Mesenchymal stem cell (in vitro differentiated cells and primary cell): Measurements from ENCODE around the gene CBL.

Source experiments
- DNase-seq: peaks from one replicate; pipeline ENCODE4 v3.0.0-alpha.2; 2013
- H2AFZ ChIP-seq: one replicate; pipeline ENCODE4 v1.6.1; 2013; ENCODE audit warnings: low read depth, mild to moderate bottlenecking, control low read depth, inconsistent platforms, low read length, moderate library complexity
- H2AK5ac ChIP-seq: 2 replicates; pipeline ENCODE4 v1.6.1; 2013; ENCODE audit warnings: low read length, moderate library complexity, mild to moderate bottlenecking, inconsistent platforms; ENCODE audit not compliant: severe bottlenecking
- H2BK120ac ChIP-seq: one replicate; pipeline ENCODE4 v1.6.1; 2013; ENCODE audit warnings: low read depth, mild to moderate bottlenecking, inconsistent platforms, low read length, moderate library complexity
- H2BK12ac ChIP-seq, 2 experiments: one replicate each; pipeline ENCODE4 v1.6.1; 2013; ENCODE audit warnings: inconsistent platforms in 2 of 2, low read length in 2 of 2, mild to moderate bottlenecking in 2 of 2, moderate library complexity in 2 of 2, control low read depth in 1 of 2
- H2BK15ac ChIP-seq: one replicate; pipeline ENCODE4 v1.6.1; 2013; ENCODE audit warnings: mild to moderate bottlenecking, low read depth, inconsistent platforms; ENCODE audit not compliant: poor library complexity, severe bottlenecking
- H2BK5ac ChIP-seq: 2 replicates; pipeline ENCODE4 v1.6.1; 2013; ENCODE audit warnings: low read depth, mild to moderate bottlenecking, low read length, control low read depth, inconsistent platforms; ENCODE audit not compliant: poor library complexity, severe bottlenecking
- H3K14ac ChIP-seq, 2 experiments: one replicate each; pipeline ENCODE4 v1.6.1; 2013; ENCODE audit warnings: inconsistent platforms in 2 of 2, low read length in 2 of 2, control low read depth in 1 of 2, mild to moderate bottlenecking in 1 of 2, moderate library complexity in 1 of 2
- H3K18ac ChIP-seq, 2 experiments: one replicate each; pipeline ENCODE4 v1.6.1; 2013; ENCODE audit warnings: inconsistent platforms in 2 of 2, low read length in 2 of 2, control low read depth in 1 of 2, low read depth in 1 of 2, mild to moderate bottlenecking in 1 of 2
- H3K23ac ChIP-seq, 2 experiments: one replicate each; pipeline ENCODE4 v1.6.1; 2013; ENCODE audit warnings: inconsistent platforms in 2 of 2, low read length in 2 of 2, mild to moderate bottlenecking in 2 of 2, moderate library complexity in 2 of 2, control low read depth in 1 of 2
- H3K27ac ChIP-seq: 2 replicates; pipeline ENCODE4 v1.5.1; 2013; ENCODE audit warnings: mild to moderate bottlenecking, moderate library complexity, low read length, control low read depth, inconsistent platforms; ENCODE audit not compliant: poor library complexity, severe bottlenecking
- H3K27me3 ChIP-seq, 2 experiments: 2 replicates each; pipeline versions ENCODE4 v1.6.1 to v1.7.0; 2013; ENCODE audit warnings: low read length in 2 of 2, mild to moderate bottlenecking in 2 of 2, moderate library complexity in 2 of 2, control low read depth in 1 of 2, inconsistent platforms in 1 of 2; ENCODE audit not compliant: control insufficient read depth in 1 of 2, insufficient read depth in 1 of 2
- H3K36me3 ChIP-seq, 2 experiments: 2 replicates each; pipeline versions ENCODE4 v1.6.1 to v1.7.0; 2013; ENCODE audit warnings: low read length in 2 of 2, control low read depth in 1 of 2, inconsistent platforms in 1 of 2, low read depth in 1 of 2, mild to moderate bottlenecking in 1 of 2; ENCODE audit not compliant: insufficient read depth in 2 of 2, control insufficient read depth in 1 of 2
- H3K4ac ChIP-seq, 2 experiments: one replicate each; pipeline ENCODE4 v1.6.1; 2013; ENCODE audit warnings: inconsistent platforms in 2 of 2, low read length in 2 of 2, mild to moderate bottlenecking in 2 of 2, moderate library complexity in 2 of 2, control low read depth in 1 of 2, low read depth in 1 of 2
- H3K4me1 ChIP-seq: 2 replicates; pipeline ENCODE4 v1.6.1; 2013; ENCODE audit warnings: low read depth, low read length, control low read depth; ENCODE audit not compliant: control insufficient read depth, insufficient read depth
- H3K4me2 ChIP-seq: 2 replicates; pipeline ENCODE4 v1.6.1; 2013; ENCODE audit warnings: low read length, mild to moderate bottlenecking, inconsistent platforms; ENCODE audit not compliant: poor library complexity, severe bottlenecking
- H3K4me3 ChIP-seq, 2 experiments: 2 replicates each; pipeline versions ENCODE4 v1.5.1 to v1.7.0; 2013; ENCODE audit warnings: low read length in 2 of 2, mild to moderate bottlenecking in 2 of 2, control low read depth in 1 of 2, low read depth in 1 of 2; ENCODE audit not compliant: insufficient read depth in 1 of 2
- H3K79me1 ChIP-seq: replicated peaks from 2 replicates; pipeline ENCODE4 v1.6.1; 2013; ENCODE audit warnings: mild to moderate bottlenecking, control low read depth, low read length, inconsistent platforms; ENCODE audit not compliant: poor library complexity, severe bottlenecking
- H3K9ac ChIP-seq: 2 replicates; pipeline ENCODE4 v1.7.0; 2013; ENCODE audit warnings: mild to moderate bottlenecking, low read length, moderate library complexity
- H3K9me3 ChIP-seq: 2 replicates; pipeline ENCODE4 v1.7.0; 2013; ENCODE audit warnings: mild to moderate bottlenecking, low read length; ENCODE audit not compliant: control insufficient read depth
- H4K8ac ChIP-seq: one replicate; pipeline ENCODE4 v1.6.1; 2013; ENCODE audit warnings: inconsistent platforms, mild to moderate bottlenecking, low read length, moderate library complexity
- H4K91ac ChIP-seq: one replicate; pipeline ENCODE4 v1.6.1; 2013; ENCODE audit warnings: mild to moderate bottlenecking, low read length, inconsistent platforms
- WGBS: methylation state at CpG from one replicate; pipeline ENCODE4 v1.1.7; 2013; ENCODE audit warnings: mixed read lengths; 5-methylcytosine and 5-hydroxymethylcytosine counted together

Gene CBL

GRCh38 chr11:119355091-119355843, 149.1 kb downstream of the CBL start:
- Histone ChIP-seq H3K27ac (no peak overlapping the region), H3K4me3 (no peak overlapping the region), H3K79me1 (no peaks in the 10 kb centered on the region), H2BK15ac (peak overlapping the region; percentile 62), H3K4me1 (peaks cover 9% of the 10 kb centered on the region), H2BK5ac (no peak overlapping the region), H3K18ac (no peak overlapping the region), H3K27me3 (peaks cover 41 to 53% of the 10 kb centered on the region in 2 experiments), H4K8ac (no peak overlapping the region), H3K14ac (no peak overlapping the region), H3K23ac (no peak overlapping the region), H2AFZ (no peak overlapping the region), H3K9me3 (no peaks in the 10 kb centered on the region), H2BK120ac (no peak overlapping the region), H3K4ac (no peak overlapping the region), H4K91ac (no peak overlapping the region), H3K36me3 (no peaks in the 10 kb centered on the region), H3K9ac (no peak overlapping the region), H2AK5ac (no peak overlapping the region), H3K4me2 (no peak overlapping the region), H2BK12ac (no peak overlapping the region)
- WGBS, result 73% methylated on average over 9 of the region's 9 CpGs
- no peak for DNase-seq

GRCh38 chr11:119356349-119357031, 150.4 kb downstream of the CBL start:
- H3K27ac ChIP-seq, result no peak overlapping the region
- WGBS, result 2% methylated on average over 29 of the region's 54 CpGs
- peaks cover 14% of the 10 kb centered on the region for H3K4me1 ChIP-seq
- peak overlapping the region in 1 of 2 experiments; percentile 71 for H2BK12ac ChIP-seq
- H3K9me3 ChIP-seq, result no peaks in the 10 kb centered on the region
- H3K18ac ChIP-seq, result peak overlapping the region in 1 of 2 experiments; percentile 80
- H3K36me3 ChIP-seq, result no peaks in the 10 kb centered on the region
- H4K8ac ChIP-seq, result peak overlapping the region; percentile 73
- H3K27me3 ChIP-seq, result peaks cover 32 to 45% of the 10 kb centered on the region in 2 experiments
- DNase-seq, result peak; percentile 81
- no peak overlapping the region for H2BK5ac ChIP-seq
- H3K4ac ChIP-seq, result no peak overlapping the region
- H4K91ac ChIP-seq, result no peak overlapping the region
- H2AFZ ChIP-seq, result peak overlapping the region; percentile 90
- H3K14ac ChIP-seq, result no peak overlapping the region
- no peaks in the 10 kb centered on the region for H3K79me1 ChIP-seq
- H2BK120ac ChIP-seq, result no peak overlapping the region
- H3K9ac ChIP-seq, result peak overlapping the region; percentile 91
- H3K4me3 ChIP-seq, result peak overlapping the region; percentile 52 to 88
- no peak overlapping the region for H2BK15ac ChIP-seq
- no peak overlapping the region for H3K23ac ChIP-seq
- peak overlapping the region; percentile 96 for H3K4me2 ChIP-seq
- no peak overlapping the region for H2AK5ac ChIP-seq

GRCh38 chr11:119357074-119357473, 150.9 kb downstream of the CBL start:
- Histone ChIP-seq H3K4me1 (peaks cover 16% of the 10 kb centered on the region), H2BK15ac (no peak overlapping the region), H3K9me3 (no peaks in the 10 kb centered on the region), H2BK5ac (no peak overlapping the region), H2BK120ac (no peak overlapping the region), H3K27me3 (peaks cover 26 to 40% of the 10 kb centered on the region in 2 experiments), H3K4me2 (peak overlapping the region; percentile 96), H2BK12ac (no peak overlapping the region), H3K9ac (peak overlapping the region; percentile 91), H2AFZ (no peak overlapping the region), H4K8ac (no peak overlapping the region), H3K79me1 (no peaks in the 10 kb centered on the region), H3K4ac (no peak overlapping the region), H2AK5ac (no peak overlapping the region), H3K14ac (no peak overlapping the region), H4K91ac (no peak overlapping the region), H3K36me3 (no peaks in the 10 kb centered on the region), H3K4me3 (peak overlapping the region in 1 of 2 experiments; percentile 88), H3K23ac (no peak overlapping the region), H3K18ac (no peak overlapping the region), H3K27ac (no peak overlapping the region)
- DNase-seq, result no peak
- WGBS, result 61% methylated on average over 10 of the region's 13 CpGs
